KMS-11 (cell line): Measurements from ENCODE around the gene LASP1NB.
"Not testable (repeated sequence)": the region's sequence is repeated elsewhere in the genome, so short reads cannot be mapped to it uniquely, and the experiment has no call there.

Source experiments
- H2AFZ ChIP-seq: fragments of 200-600 bp; sonication (generic); 2 replicates; pipeline ENCODE4 v1.6.1; 2016; ENCODE audit warnings: antibody characterized with exemption, mixed run types, low read depth
- H3K27ac ChIP-seq: fragments of 200-600 bp; sonication (generic); 2 replicates; pipeline ENCODE4 v1.6.1; 2016; ENCODE audit warnings: mild to moderate bottlenecking, mixed run types
- H3K27me3 ChIP-seq: fragments of 200-600 bp; sonication (generic); 2 replicates; pipeline ENCODE4 v1.6.1; 2017; ENCODE audit warnings: mild to moderate bottlenecking, low read depth, mixed run types, moderate library complexity; ENCODE audit not compliant: insufficient read depth
- H3K36me3 ChIP-seq: fragments of 200-600 bp; sonication (generic); 2 replicates; pipeline ENCODE4 v1.6.1; 2017; ENCODE audit warnings: mild to moderate bottlenecking, mixed run types; ENCODE audit not compliant: insufficient read depth
- H3K4me1 ChIP-seq: fragments of 200-600 bp; sonication (generic); 2 replicates; pipeline ENCODE4 v1.6.1; 2016; ENCODE audit warnings: mild to moderate bottlenecking, low read depth, mixed run types; ENCODE audit not compliant: poor library complexity, severe bottlenecking
- H3K4me2 ChIP-seq: fragments of 200-600 bp; sonication (generic); 2 replicates; pipeline ENCODE4 v1.7.0; 2016; ENCODE audit warnings: mild to moderate bottlenecking, mixed run types
- H3K4me3 ChIP-seq: fragments of 200-600 bp; sonication (generic); IDR thresholded peaks from 2 replicates; pipeline ENCODE4 v1.6.1; 2017; ENCODE audit warnings: low read depth, low read length, mixed read lengths; ENCODE audit not compliant: insufficient read depth
- H3K79me2 ChIP-seq: fragments of 200-600 bp; sonication (generic); 2 replicates; pipeline ENCODE4 v1.6.1; 2016; ENCODE audit warnings: low read depth, mixed run types; ENCODE audit not compliant: insufficient read depth
- H3K9ac ChIP-seq: fragments of 200-600 bp; sonication (generic); 2 replicates; pipeline ENCODE4 v1.6.1; 2016; ENCODE audit warnings: mild to moderate bottlenecking, mixed run types
- H4K20me1 ChIP-seq: fragments of 200-600 bp; sonication (generic); 2 replicates; pipeline ENCODE4 v1.6.1; 2016; ENCODE audit warnings: mild to moderate bottlenecking, mixed run types; ENCODE audit not compliant: insufficient read depth
- TF ChIP-seq, protein P1 (sequence below): fragments of 200-600 bp; sonication (generic); conservative IDR thresholded peaks from 2 replicates; pipeline ENCODE4 v1.6.1; 2017; ENCODE audit warnings: low read depth, mild to moderate bottlenecking, antibody characterized with exemption, low read length, moderate library complexity, mixed read lengths

The LASP1NB gene

GRCh38 chr17:38911081-38911730, 14.2 kb upstream of the LASP1NB start:
- Histone ChIP-seq H3K4me2 (no peak overlapping the region), H3K79me2 (no peaks in the 10 kb centered on the region), H3K4me1 (no peaks in the 10 kb centered on the region), H3K4me3 (no peak overlapping the region), H3K27ac (no peak overlapping the region), H3K36me3 (no peaks in the 10 kb centered on the region), H2AFZ (no peak overlapping the region), H4K20me1 (no peaks in the 10 kb centered on the region), H3K27me3 (no peaks in the 10 kb centered on the region), H3K9ac (no peak overlapping the region)
- TF ChIP-seq, protein P1, sequence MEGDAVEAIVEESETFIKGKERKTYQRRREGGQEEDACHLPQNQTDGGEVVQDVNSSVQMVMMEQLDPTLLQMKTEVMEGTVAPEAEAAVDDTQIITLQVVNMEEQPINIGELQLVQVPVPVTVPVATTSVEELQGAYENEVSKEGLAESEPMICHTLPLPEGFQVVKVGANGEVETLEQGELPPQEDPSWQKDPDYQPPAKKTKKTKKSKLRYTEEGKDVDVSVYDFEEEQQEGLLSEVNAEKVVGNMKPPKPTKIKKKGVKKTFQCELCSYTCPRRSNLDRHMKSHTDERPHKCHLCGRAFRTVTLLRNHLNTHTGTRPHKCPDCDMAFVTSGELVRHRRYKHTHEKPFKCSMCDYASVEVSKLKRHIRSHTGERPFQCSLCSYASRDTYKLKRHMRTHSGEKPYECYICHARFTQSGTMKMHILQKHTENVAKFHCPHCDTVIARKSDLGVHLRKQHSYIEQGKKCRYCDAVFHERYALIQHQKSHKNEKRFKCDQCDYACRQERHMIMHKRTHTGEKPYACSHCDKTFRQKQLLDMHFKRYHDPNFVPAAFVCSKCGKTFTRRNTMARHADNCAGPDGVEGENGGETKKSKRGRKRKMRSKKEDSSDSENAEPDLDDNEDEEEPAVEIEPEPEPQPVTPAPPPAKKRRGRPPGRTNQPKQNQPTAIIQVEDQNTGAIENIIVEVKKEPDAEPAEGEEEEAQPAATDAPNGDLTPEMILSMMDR: no peak

- H2AFZ ChIP-seq, H3K79me2 ChIP-seq, H3K4me3 ChIP-seq, H3K4me2 ChIP-seq, H3K27me3 ChIP-seq, H3K36me3 ChIP-seq, H3K4me1 ChIP-seq, H3K27ac ChIP-seq, H3K9ac ChIP-seq, H4K20me1 ChIP-seq: not testable (repeated sequence)
Measured at GRCh38 chr17:38911731-38912081, 13.7 kb upstream of the LASP1NB start.

DNA sequence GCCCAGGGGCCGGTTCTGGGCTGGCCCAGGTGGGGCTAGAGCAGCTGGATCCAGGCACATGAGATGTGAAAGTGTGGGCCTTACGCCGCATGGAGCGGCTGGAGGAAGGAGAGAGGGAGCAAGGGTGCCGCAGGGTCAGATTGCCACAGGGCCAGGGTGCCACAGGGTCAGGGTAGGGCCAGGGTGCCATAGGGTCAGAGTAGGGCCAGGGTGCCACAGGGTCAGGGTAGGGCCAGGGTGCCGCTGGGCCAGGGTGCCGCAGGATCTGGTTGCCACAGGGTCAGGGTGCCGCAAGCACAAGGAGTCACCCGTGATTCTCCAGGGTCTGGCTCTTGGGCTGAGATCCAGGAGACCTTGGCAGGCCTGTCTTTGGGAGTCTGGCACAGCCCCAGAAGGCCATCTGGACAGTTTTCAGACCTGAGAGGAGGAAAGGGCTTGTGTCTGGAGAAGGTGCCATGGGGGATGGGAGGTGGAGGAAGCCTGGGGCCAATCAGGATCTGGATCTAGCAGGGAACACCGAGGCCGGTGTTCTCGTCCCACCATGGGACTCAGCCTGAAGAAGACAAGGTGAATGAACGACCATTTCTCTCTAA, 13.1 kb upstream of the LASP1NB start:
- Histone ChIP-seq H3K9ac (no peak overlapping the region), H3K4me2 (no peak overlapping the region), H3K79me2 (no peaks in the 10 kb centered on the region), H3K27ac (no peak overlapping the region), H2AFZ (no peak overlapping the region), H4K20me1 (no peaks in the 10 kb centered on the region), H3K4me3 (no peak overlapping the region), H3K27me3 (no peaks in the 10 kb centered on the region), H3K36me3 (no peaks in the 10 kb centered on the region), H3K4me1 (no peaks in the 10 kb centered on the region)
- TF ChIP-seq, protein P1: no peak

- H3K27me3 ChIP-seq: no peaks in the 10 kb centered on the region
- no peak overlapping the region for H3K4me3 ChIP-seq
- no peak overlapping the region for H3K4me2 ChIP-seq
- H3K4me1 ChIP-seq: no peaks in the 10 kb centered on the region
- H4K20me1 ChIP-seq: no peaks in the 10 kb centered on the region
- no peak overlapping the region for H2AFZ ChIP-seq
- TF ChIP-seq, protein P1: no peak
- no peak overlapping the region for H3K27ac ChIP-seq
- no peaks in the 10 kb centered on the region for H3K36me3 ChIP-seq
- no peaks in the 10 kb centered on the region for H3K79me2 ChIP-seq
- no peak overlapping the region for H3K9ac ChIP-seq
Measured at GRCh38 chr17:38914741-38915638, 10.4 kb upstream of the LASP1NB start.
